Activated CD4-positive, CD25-positive, alpha-beta regulatory T cell treated with anti-CD3 and anti-CD28 coated beads, Interleukin-2, amount 50 U/mL, for 16 hours (primary cell): ENCODE results near the gene AFF3.
"Not testable (repeated sequence)": the region's sequence is repeated elsewhere in the genome, so short reads cannot be mapped to it uniquely, and the experiment has no call there.

Source experiments
- DNase-seq: peaks from one replicate; pipeline ENCODE4 v3.0.0-alpha.2; 2020; ENCODE audit warnings: low read depth, low spot score

The AFF3 gene

DNA sequence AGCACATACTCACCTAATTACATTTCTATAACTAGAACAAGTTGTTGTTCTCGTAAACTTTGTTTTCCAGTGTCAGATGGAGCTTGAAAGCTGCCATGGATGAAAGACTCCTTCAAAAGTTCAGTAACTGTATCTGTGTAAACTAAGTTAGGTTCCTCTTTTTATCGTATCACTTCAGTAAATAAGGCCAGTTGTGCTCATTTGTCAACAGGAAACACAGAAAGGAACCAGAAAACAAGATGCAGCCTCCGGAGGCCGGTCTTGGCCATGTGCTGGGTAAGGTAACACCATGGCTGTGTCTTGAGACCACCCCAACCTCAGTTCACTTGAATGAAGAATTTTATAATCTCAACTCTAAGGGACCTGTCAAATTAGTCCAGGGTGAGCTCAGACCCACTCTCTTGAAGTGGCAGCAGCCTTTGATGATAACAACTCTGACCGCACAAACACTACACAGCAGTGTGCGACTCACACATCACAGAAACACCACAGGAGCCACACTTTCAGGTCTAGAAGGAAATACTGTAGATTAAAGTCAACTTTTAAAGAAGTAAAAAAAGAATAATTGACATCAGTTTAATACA, 213.8 kb downstream of the AFF3 start:
- DNase-seq, result no peak

DNA sequence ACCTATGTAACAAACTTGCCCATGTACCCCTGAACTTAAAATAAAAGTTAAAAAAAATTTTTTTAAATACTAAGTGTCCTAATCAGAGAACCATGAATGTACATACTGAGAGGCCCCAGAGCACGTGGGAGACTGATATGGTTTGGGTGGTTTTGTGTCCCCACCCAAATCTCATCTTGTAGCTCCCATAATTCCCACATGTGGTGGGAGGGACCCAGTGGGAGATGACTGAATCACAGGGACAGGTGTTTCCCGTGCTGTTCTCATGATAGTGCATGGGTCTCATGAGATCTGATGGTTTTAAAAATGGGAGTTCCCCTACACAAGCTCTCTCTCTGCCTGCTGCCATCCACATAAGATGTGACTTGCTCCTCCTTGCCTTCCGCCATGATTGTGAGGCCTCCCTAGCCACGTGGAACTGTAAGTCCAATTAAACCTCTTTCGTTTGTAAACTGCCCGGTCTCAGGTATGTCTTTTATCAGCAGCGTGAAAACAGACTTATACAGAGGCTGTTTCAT, 214.6 kb downstream of the AFF3 start:
- not testable (repeated sequence) for DNase-seq

DNA sequence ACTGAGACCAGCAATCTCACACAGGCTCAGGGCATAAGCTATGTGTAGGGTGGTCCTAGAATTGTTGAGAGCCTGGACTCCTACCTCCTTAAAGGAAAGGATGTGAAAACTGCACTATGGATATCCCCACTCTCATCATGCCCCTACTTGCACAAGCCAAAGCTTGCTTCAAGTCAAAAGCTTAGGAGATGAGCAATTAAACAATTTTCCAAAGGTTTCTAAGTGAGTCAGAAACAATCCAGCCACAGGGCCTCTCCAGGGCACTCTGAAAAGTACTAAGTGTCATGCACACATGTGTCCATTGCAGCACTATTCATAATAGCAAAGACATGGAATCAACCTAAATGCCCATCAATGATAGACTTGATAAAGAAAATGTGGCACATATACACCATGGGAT, 215.4 kb downstream of the AFF3 start:
- no peak for DNase-seq

DNA sequence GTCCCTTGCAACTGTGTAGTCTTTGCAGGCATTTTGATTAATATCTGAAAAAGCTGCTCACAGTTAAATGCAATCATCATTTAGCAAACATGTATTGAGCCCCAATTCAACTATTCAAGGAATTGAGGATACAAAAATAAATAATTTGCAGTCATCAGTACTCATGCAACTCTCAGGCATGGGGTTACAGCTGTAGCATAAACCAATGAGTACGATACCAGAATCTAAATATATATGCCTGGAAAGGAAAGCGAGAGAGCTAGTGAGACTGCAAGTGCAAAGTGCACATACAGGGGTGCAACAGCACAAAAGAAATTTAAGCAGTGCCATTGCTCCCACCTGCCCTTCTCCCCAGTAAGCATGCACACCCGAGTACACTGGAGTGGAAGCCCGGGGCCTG, 216.4 kb downstream of the AFF3 start:
- DNase-seq, result no peak

DNA sequence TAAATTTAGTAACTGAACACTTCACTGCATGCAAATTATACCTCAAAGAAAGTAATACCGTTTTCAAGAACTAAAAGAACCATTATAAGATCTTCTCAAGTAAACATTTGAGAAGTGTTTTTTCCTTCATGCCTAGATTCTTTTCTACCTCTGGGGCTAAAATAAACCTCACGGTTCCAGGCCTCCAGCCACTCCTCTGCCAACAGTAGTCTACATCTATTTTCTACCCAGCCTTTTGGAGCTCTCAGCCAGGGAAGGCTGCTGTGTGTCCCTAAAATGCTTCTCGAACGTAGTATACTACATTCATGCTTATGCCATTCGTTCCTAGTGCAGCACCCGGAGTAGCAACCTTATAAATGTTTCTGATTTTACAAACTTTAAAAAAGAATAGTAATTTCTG, 219.7 kb downstream of the AFF3 start:
- no peak for DNase-seq

DNA sequence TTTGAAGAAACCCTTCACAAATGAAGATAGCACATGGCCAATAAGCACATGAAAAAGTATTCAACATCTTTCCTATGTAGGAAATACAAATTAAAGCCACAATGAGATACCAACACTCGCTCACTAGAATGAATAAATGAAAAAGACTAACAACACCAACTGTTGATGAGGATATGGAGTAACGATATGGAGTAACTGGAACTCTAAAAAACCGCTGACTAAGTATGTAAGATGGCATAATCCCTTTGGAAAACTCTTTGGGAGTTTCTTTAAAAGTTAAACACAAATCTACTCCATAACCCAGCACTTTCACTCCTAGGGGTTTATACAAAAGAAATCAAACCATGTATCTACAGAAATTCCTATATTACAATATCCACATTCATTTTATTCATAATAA, 220.5 kb downstream of the AFF3 start:
- no peak for DNase-seq

DNA sequence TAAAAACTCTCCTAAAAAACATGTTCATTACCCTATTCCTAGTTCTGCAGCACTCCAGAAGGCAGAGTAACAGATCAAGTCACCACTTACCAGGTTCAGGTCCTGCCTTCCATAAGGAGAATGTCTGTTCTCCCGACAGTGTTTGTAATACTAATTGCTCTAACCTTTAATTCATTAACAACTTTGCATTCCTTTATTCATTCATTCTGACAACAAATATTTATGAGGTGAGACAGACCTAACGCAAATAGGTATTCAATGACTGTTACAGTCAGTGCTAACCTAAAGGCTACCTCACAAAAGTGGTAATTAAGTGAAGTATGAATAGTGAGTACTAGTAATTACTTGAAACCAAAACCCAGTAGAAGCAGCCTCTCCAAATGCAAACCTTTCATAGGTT, 224.0 kb downstream of the AFF3 start:
- DNase-seq, result no peak

DNA sequence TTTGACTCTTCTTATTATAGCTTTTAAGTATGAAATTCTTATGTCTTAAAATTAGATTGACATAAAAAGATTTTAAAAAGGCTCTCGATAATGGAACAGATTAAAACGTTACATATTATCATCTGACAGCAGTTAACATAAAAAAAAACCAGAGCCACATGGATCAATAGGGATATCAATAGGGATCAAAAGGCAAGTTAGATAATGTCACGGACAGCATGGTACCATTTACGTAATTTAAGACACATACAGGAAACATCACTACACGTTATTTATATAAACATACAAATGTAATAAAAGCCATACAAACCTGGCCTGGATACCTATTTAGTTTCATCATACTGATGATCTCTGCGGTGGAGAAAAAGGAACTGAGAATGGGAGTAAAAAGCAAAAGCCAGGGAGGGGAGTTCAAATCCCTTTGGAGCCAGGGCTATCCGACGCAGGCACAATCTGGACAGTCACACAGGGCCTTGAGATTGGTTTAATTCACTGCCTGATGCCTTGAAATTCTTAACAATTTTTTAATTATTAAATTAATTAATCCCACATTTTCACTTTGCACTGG, 227.2 kb downstream of the AFF3 start:
- DNase-seq, result no peak

DNA sequence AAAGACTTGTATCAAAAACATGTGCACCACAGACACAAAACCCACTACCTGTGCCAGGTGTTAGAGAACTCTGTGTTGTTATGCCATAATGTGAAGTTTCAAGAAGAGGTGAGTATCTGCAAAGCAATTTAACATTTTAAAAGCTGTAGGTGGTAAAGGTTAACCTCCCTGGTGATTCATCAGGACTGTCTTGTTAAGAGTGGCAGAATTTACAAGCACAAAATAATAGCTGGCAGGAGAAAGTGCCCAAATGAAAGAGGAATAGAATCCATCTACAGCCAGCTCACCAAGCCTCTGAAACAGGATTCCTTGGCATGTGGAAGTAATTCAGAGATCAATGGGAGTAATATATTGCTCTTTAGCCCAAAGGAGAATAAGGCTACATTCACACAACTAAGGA, 230.7 kb downstream of the AFF3 start:
- DNase-seq, result no peak

DNA sequence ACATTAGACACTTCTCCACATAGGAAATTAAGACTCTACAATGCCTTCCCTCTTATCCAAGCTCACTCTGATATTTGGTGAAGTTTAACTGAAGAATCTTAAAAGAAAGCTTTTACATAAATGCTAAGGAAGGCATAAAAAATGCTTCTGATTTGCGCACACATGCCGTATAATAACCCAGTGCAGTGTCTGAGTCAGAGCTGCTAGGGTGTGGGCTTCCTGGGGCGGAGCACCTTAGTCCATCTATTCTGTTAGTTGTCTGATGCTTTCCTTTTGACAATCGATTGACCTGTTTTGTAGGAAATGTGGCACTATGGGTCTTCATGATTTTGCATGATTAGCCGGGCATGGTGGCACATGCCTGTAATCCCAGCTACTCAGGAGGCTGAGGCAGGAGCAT, 231.5 kb downstream of the AFF3 start:
- DNase-seq, result no peak

DNA sequence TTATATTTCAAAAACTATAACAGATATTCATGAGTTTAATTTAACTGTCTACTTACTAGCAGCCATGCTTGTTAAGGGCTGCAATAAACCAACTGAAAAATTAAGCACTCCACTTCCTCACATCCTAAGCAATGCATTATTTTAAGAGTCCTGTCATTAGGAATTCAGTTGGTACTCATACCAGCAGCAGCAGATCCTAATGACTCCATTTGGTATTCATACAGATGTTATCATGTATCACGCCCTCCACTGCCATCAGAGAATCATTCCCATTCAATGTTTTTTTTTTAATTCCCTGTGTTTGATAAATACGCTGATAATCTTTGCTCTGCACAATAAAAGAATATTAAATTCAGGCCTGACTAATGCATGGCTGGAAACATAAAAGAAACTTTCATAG, 236.8 kb downstream of the AFF3 start:
- DNase-seq, result no peak

DNA sequence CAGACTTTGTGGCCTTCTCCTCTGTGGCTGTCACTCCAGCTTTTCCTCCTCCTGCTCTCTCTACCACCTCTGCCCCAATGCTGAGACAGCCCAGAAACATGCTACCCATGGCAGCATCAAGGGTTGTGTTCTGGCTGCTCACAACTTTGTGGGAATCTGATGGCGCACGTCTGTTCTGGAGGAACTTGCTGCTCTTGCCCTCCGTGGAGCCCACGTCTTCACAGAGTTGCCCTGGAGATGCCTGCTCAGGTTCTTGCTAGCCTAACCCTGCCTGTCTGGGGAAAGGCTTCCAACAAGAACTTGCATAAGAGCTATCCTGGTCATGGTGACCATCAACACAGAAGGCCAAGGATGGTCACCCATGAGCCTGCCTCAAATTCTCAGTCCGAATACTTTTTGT, 237.4 kb downstream of the AFF3 start:
- no peak for DNase-seq

DNA sequence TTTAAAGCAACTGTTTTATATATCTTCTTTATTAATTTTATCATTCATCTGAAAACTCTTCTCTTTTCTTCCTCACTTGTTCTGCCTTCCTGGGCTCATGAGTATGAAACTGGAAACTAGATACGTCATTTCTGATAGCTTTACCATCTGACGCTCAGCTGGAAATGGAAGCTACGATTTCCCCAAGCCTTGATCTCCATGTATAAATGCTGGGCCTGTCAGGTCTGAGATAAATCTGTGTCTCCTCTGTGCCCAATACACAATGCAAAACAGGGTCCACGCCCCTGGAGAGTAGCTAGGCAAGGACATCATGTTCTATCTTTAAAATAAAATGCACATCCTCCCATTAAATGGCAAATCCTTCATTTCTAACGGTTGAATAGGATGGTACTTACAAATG, 238.4 kb downstream of the AFF3 start:
- DNase-seq, result no peak

DNA sequence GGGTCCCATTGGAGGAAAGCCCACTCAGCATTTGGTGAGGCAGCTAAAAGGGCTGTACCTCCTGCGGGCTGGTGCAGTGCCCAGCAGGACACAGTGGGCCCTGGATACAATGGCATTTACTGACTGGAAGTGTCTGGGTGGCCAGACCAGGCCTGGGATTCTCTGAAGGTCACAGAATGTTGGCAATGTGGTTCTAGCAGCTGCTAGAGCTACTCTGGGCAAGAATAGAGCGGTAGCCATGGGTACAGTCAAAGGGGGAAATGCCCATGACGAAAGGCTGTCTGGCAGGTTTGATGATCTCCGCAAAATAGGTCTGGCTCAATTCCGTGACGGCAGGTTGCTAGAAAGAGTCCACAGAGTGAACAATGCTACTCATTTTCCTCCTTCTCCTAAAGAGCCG, 241.8 kb downstream of the AFF3 start:
- no peak for DNase-seq

DNA sequence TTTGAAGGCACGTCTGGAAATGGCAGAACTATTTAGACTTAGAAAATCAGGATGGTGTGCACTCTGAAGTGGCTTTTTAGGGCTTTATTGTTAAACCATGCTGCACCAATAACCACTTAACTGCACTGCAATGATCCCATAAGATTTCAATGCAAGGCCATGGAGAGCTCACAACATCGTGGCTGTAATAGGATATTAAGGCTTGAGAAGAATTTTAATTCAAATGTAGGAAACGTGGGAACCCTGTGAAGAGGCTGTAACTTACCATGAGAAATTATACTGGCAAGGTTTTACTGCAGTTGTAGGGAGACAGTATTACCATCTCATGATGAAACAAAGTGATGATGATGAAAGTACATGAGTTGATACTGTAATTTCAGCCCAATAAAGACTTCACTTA, 242.5 kb downstream of the AFF3 start:
- no peak for DNase-seq

DNA sequence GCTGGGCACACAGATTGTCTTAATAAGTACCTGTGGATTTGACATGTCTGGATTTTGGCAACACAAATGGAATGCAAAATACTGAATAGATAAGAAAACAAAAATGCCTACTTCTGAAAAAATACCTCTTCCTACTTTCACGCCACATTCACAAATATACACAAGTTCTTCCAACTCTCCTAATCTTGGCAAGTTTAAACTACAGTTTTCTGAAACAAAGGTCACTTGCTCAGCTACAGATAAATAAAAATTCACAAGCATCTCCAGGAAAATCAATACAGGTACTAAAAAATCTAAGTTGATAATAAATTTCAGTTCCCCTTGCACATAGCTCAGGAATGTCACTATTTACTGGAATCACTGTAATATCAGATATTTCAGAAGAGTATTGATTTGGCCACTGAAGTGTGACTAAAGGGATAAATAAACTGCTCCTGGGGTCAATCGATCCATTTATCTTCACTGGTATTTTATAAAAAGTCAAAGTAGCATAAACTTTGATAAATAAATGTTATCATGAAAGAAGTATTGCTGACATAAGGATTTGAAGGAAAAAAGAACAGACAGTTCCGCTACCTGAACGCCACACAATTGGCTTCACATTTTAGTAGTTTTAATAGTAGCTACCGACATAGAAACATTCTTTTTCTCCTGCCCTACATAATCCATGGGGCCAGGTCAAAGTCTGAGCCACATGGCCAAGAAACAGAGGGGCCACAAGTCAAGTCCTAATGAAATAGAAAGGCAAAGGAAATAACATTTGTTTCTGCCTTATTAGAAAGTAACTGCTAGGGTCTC, 243.1 kb downstream of the AFF3 start:
- no peak for DNase-seq

DNA sequence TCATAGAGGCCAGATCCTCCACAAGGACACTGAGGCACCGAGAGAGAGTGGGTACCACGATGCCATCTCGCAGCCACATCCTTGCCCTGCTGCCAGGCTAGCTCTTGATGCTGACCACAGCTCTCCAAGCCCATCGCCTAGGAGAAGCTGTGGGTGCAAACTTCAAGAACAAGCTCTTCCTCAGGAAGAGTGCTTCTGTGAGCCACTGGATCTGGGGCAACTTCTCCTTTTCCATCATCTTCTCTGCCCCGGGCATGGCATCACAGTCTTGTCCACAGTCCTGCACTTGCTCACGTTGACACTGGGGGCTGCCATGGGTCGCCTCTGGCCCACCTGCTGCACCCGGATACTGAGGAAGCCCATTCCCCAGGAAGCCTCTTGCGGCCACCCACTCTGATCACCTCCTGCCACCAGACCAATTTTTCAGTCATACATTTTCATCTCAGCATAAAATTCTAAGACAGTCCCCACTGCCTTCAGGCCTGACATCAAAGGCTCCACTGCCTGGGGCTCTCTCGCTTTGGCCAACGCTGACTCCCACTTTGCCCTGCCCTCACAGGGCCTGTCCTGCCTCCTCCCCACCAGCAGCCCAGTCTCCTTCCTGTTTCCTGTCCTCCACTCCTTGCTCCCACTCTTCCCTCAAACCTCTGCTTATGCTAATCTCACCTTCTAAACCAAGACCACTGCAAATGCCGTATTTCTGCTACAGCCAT, 243.9 kb downstream of the AFF3 start:
- DNase-seq, result no peak

DNA sequence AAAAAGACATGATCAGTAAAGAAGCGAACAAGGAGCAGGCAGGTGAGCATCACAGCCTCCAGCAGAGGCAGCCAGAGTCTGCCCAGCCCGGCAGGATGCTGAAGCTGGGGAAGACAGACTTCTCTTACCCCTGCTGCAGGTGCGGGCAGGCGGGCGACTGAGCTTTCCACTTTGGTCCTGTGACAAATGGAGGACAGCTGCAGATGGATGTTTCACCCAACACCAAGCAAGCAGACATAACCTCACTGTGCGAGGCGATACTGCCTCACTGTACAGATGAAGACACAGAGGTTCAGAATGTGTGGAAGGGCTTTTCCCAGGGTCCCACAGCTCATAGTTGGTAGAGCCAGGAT, 251.0 kb downstream of the AFF3 start:
- no peak for DNase-seq

DNA sequence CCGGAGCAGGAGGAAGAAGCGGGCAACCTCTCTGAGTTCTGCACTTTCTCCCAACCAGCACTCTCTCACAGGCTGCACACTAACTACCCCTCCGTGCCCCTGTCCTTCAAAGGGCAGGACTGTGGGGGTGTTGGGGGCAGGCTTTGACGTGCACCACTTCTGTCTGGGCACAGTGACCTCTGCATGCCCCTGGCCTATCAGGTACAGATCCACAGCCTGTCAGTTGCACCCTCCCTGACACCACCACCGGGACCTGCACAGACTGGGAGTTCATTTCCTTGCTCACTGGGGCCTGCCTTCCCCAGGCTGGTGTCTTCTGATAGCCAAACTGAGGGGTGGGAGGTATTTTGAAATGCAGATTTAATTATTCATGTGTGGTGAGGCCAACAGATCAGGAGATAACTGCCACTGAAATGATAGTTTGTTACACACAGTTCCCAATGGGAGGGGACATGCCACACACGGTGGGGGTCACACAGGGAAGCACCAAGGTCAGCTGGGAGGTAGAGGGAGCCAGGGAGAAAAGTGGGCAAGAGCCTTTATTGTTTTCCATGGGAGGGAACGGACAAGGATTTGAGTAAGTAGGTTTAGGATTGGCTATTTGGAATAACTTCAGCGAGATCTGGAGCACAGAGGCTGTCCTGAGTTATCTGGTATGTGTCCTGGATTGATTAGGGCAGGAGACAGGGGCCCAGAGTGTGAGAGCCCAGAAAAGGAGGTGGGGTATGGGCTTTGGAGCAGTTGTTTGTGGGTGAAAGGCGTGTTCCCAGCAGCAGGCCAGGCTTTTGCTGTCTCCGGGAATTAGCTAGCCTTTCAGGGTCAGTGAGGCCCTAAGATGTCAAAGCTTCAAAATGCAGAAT, 251.6 kb downstream of the AFF3 start:
- DNase-seq, result no peak

DNA sequence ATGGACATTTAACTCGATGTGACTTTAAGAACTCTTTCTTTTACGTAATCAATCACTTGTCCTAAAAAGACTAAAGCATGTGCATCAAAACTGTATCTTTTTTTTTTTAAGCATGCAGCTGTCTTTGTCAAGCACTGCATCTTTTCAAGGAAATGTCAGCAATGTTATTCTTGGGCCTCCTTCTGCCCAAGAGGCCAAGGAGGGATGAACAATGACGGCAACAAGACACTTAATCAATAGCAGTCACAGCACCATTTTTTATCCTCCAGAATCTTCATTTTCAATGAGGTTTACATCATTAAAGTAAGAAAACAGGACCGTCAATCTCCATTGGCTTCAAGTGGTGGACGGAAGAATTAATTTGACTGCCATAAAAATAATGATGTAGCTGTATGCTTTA, 253.8 kb downstream of the AFF3 start:
- DNase-seq, result no peak

DNA sequence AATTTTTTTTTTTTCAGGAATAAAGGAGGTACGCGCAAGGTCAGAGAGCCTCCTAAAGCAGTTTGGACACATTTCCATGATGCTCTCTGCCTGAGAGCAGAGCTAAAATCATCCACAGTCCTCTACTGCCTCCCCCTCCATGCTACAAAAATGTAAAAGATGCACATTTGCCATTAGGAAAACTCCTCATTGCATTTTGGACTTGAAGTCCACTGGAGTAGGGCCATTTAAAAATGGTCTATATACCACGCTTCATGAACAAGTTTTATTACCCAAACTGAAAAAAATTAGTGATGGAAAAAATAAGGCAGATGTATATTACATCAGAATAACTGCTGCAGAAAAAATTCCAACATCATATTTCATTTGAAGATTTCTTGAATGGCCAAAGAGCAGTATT, 256.0 kb downstream of the AFF3 start:
- no peak for DNase-seq

DNA sequence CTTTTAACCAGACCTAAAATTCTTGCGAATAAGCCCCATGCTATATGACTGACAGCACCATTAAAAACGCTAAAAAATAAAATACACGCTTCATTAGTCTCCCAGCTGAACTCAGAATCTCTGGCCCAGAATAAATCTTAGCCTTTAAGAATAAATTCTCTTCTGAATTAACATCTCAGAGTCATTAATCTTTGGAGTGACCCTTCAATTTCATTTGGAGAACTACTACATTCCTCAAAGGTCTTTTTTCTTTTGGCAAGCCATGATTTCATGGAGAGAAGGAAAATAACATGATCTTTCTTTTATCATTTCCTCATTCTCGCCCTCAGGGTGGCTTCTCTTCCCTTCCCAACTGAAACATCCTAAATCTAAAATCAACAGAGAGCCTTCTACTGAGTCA, 259.0 kb downstream of the AFF3 start:
- no peak for DNase-seq
